Measurements from ENCODE around the gene DDX1.

DNA sequence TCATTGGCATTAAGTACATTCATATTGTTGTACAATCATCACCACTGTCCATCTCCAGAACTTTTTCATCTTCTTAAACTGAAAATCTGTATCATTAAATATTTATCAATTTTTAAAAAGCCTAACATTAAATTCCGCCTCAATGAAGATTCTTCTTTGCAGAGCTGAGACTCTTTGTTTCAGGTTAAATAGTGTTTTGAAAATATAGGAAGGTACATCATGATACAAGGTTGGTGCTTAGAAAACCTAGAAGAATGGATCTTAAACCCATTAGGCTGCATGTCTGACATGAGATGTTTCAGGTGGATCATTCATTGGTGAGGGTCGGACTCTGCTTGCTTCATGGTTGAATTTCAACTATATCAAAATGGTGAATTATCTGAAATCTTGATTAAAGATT lies 30.5 kb downstream of the DDX1 start:
- TF ChIP-seq, protein P1, sequence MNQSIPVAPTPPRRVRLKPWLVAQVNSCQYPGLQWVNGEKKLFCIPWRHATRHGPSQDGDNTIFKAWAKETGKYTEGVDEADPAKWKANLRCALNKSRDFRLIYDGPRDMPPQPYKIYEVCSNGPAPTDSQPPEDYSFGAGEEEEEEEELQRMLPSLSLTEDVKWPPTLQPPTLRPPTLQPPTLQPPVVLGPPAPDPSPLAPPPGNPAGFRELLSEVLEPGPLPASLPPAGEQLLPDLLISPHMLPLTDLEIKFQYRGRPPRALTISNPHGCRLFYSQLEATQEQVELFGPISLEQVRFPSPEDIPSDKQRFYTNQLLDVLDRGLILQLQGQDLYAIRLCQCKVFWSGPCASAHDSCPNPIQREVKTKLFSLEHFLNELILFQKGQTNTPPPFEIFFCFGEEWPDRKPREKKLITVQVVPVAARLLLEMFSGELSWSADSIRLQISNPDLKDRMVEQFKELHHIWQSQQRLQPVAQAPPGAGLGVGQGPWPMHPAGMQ (IDR thresholded peaks at IDR 0.05; ENCODE audit: borderline replicate concordance) = no peak
- no peak for TF ChIP-seq KDM1A (IDR thresholded peaks at IDR 0.05; ENCODE audit: borderline replicate concordance)
- TF ChIP-seq, protein P2, sequence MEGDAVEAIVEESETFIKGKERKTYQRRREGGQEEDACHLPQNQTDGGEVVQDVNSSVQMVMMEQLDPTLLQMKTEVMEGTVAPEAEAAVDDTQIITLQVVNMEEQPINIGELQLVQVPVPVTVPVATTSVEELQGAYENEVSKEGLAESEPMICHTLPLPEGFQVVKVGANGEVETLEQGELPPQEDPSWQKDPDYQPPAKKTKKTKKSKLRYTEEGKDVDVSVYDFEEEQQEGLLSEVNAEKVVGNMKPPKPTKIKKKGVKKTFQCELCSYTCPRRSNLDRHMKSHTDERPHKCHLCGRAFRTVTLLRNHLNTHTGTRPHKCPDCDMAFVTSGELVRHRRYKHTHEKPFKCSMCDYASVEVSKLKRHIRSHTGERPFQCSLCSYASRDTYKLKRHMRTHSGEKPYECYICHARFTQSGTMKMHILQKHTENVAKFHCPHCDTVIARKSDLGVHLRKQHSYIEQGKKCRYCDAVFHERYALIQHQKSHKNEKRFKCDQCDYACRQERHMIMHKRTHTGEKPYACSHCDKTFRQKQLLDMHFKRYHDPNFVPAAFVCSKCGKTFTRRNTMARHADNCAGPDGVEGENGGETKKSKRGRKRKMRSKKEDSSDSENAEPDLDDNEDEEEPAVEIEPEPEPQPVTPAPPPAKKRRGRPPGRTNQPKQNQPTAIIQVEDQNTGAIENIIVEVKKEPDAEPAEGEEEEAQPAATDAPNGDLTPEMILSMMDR (IDR thresholded peaks at IDR 0.05 in 2 of 3, conservative IDR thresholded peaks at IDR 0.05 in 1 of 3; ENCODE audit: control insufficient read depth in 2 of 3, extremely low read depth in 1 of 3, insufficient read depth in 1 of 3, low read depth in 3 of 3, low read length in 3 of 3) = no peak
- TF ChIP-seq RFX5 (IDR thresholded peaks at IDR 0.05; ENCODE audit: low read depth, low read length) = no peak
